Bronchial epithelial cell (primary cell): Measurements from ENCODE around the gene MBD2. TPM values are rescaled to one million over a fixed set of nuclear protein-coding genes. Genes with fewer than 3 reads are reported as not detected.
"Not testable (repeated sequence)": the region's sequence is repeated elsewhere in the genome, so short reads cannot be mapped to it uniquely, and the experiment has no call there.

Source experiments
- DNase-seq: peaks from one replicate; pipeline ENCODE4 v3.0.0-alpha.2; 2010; ENCODE audit warnings: low read depth
- FAIRE-seq: peaks from 2 replicates; lab custom pipeline; 2011; peaks lifted over from hg19 to GRCh38; lab: Jason Lieb, UNC
- H3K27me3 ChIP-seq: 2 replicates; pipeline ENCODE4 v1.5.1; 2011; ENCODE audit warnings: low read length; ENCODE audit not compliant: control insufficient read depth, insufficient read depth
- H3K36me3 ChIP-seq: 2 replicates; pipeline ENCODE4 v1.5.1; 2011; ENCODE audit warnings: low read length; ENCODE audit not compliant: control insufficient read depth, insufficient read depth
- H3K4me3 ChIP-seq: 2 replicates; pipeline ENCODE4 v1.5.1; 2011; ENCODE audit warnings: mild to moderate bottlenecking, low read depth, low read length, control low read depth
- CTCF ChIP-seq: IDR thresholded peaks from 2 replicates; pipeline ENCODE4 v1.5.1; 2011; ENCODE audit warnings: mild to moderate bottlenecking, moderate library complexity, low read length, control low read depth, inconsistent platforms; ENCODE audit not compliant: insufficient read depth, severe bottlenecking
- total RNA-seq: library from RNA; depleted of rRNA; stranded (reverse); fragments of >200 nt; gene quantifications from 2 replicates; pipeline ENCODE4 v1.2.1, GENCODE V29; 2014

The MBD2 gene
- total RNA-seq, 1 donor from 2014 or later = 36.3 TPM

DNA sequence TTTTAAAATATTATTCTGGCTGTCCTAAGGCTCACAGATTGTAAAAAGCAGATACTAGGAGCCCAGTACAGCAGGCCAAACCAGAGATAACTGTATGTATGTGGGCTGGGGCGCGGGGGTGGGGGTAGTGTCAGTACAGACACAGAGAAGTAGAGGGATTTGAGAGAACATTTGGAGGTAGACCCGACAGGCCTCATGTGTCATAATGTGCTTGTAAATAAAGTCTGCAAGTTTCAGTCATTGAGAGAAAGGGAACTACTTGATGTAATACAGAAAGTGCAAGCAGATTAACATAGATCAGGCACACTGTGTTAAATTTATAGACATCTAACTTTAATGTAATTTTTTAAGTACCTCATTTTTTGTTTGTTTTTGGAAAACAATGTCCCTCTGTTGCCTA lies 37.4 kb upstream of the MBD2 start:
- H3K27me3 ChIP-seq = no peaks in the 10 kb centered on the region
- no peak for TF ChIP-seq CTCF
- no peak for FAIRE-seq
- H3K36me3 ChIP-seq = no peaks in the 10 kb centered on the region
- H3K4me3 ChIP-seq = no peak overlapping the region
- no peak for DNase-seq

DNA sequence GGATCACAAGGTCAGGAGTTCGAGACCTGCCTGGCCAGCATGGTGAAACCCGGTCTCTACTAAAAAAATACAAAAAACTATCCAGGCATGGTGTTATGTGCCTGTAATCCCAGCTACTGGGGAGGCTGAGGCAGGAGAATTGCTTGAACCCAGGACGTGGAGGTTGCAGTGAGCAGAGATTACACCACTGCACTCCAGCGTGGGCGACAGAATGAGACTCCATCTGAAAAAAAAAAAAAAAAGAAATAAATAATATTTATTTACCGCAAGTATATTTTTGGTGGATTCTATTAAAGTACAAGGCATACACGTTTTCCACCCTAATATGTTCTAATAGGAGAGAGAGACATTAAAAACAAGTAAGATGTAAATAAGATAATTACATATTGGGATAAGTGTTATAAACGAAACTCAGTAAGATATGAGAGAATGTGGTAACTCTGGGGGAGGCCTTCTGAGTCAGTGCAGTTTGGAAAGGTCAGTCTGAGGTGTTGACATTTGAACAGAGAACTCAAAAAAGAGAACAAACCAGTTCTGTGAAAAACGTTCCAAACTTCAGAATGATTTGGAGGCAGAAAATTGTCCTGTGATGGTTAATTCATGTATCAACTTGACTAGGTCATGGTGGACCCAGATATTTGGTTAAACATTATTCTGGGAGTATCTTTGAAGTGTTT lies 36.1 kb upstream of the MBD2 start:
- peak; percentile 97 for DNase-seq
- Histone ChIP-seq H3K36me3 (no peaks in the 10 kb centered on the region), H3K27me3 (no peaks in the 10 kb centered on the region), H3K4me3 (no peak overlapping the region)
- no peak for TF ChIP-seq CTCF
- no peak for FAIRE-seq

DNA sequence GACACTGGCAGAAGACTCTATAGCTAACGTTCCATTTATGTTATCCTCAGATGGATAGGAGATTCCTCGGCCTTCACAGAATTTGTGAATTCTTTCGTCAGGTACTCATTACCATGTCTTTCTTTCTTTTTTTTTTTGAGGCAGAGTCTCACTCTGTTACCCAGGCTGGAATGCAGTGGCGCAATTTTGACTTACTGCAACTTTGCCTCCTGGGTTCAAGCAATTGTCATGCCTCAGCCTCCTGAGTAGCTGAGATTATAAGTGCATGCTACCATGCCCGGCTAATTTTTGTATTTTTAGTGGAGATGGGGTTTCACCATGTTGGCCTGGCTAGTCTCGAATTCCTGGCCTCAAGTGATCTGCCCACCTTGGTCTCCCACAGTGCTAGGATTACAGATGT lies 33.3 kb upstream of the MBD2 start:
- not testable (repeated sequence) for FAIRE-seq

DNA sequence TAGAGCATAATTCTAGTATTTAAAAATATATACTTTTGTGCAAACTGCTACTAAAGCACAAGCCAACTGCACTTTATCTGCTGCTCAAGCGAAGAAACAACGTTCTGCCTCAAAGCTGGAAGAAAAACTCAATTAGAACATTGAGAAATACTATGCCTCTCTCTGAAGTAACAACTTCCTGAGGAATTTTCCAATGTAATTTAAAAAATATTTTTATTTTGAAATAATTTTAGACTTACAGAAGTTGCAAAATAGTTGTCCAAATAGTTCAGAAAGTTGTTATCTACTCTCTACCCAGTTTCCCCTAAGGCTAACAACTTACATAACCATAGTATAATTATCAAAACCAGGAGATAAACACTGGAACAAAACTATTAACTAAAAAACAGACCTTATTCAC lies 32.5 kb upstream of the MBD2 start:
- DNase-seq = no peak
- Histone ChIP-seq H3K36me3 (no peaks in the 10 kb centered on the region), H3K27me3 (no peaks in the 10 kb centered on the region), H3K4me3 (no peak overlapping the region)
- TF ChIP-seq CTCF = no peak
- no peak for FAIRE-seq

More for the DNA sequence above, 33.3 kb upstream of the MBD2 start:
- not testable (repeated sequence) for DNase-seq, H3K27me3 ChIP-seq, H3K4me3 ChIP-seq, H3K36me3 ChIP-seq

DNA sequence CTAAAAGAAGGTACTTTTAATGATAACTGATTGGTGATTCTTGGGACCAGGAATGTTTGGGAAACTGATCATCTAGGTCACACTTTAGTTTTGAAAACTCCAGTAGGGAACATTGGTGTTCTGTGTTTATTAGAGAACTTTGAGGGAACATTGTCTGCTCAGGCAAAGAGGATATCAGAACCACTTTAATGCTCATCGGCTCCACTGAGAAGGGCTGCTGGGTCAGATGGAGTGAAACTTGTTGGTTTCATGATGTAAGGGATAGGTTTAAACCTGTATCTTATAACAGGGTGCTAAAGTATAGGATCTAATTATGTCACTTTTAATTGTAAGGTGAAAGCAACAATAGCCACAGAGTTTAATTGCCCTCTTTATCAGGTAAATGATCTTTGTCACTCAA lies 30.7 kb upstream of the MBD2 start:
- no peak for DNase-seq
- Histone ChIP-seq H3K4me3 (no peak overlapping the region), H3K36me3 (no peaks in the 10 kb centered on the region), H3K27me3 (no peaks in the 10 kb centered on the region)
- no peak for FAIRE-seq
- TF ChIP-seq CTCF = no peak

- peak; percentile 87 for DNase-seq
These were observed 29.8 kb upstream of the MBD2 start for GRCh38 chr18:54254265-54254758.

More at GRCh38 chr18:54254265-54254758, 29.8 kb upstream of the MBD2 start:
- FAIRE-seq = no peak
- TF ChIP-seq CTCF = no peak
- Histone ChIP-seq H3K27me3 (no peaks in the 10 kb centered on the region), H3K36me3 (no peaks in the 10 kb centered on the region), H3K4me3 (no peak overlapping the region)
